GM12891 (cell line): ENCODE results near the gene OR2K2. TPM values are rescaled to one million over a fixed set of nuclear protein-coding genes. Genes with fewer than 3 reads are reported as not detected.
A peak's percentile ranks its signal among the peaks of the same experiment; 100 is the strongest.

Experiments used
- DNase-seq: peaks from one replicate; pipeline ENCODE4 v3.0.0; 2011; ENCODE audit warnings: low spot score; ENCODE audit not compliant: insufficient read length
- FAIRE-seq: peaks from 2 replicates; lab custom pipeline; 2011; peaks lifted over from hg19 to GRCh38; lab: Jason Lieb, UNC
- PAX5 ChIP-seq: IDR thresholded peaks from 2 replicates; pipeline ENCODE4 v1.6.1; 2011; ENCODE audit warnings: low read length, moderate library complexity, mild to moderate bottlenecking; ENCODE audit not compliant: insufficient read depth, severe bottlenecking
- POLR2A ChIP-seq: IDR thresholded peaks from 2 replicates; pipeline ENCODE4 v1.6.1; 2011; ENCODE audit warnings: low read depth, low read length, control low read depth
- POLR2AphosphoS5 ChIP-seq: IDR thresholded peaks from 2 replicates; pipeline ENCODE4 v1.6.1; 2011; ENCODE audit warnings: low read depth, low read length, control low read depth
- POU2F2 ChIP-seq: IDR thresholded peaks from 2 replicates; pipeline ENCODE4 v1.6.1; 2011; ENCODE audit warnings: low read depth, mild to moderate bottlenecking, control low read depth, low read length, moderate library complexity
- SPI1 ChIP-seq: IDR thresholded peaks from 2 replicates; pipeline ENCODE4 v1.6.1; 2011; ENCODE audit warnings: low read depth, low read length, control low read depth
- TAF1 ChIP-seq: IDR thresholded peaks from 2 replicates; pipeline ENCODE4 v1.6.1; 2011; ENCODE audit warnings: low read depth, low read length, control low read depth
- polyA plus RNA-seq: library from polyadenylated mRNA; unstranded; fragments of >200 nt; gene quantifications from one replicate; pipeline ENCODE4 v1.2.1, GENCODE V29; 2012; ENCODE audit warnings: low read depth, missing spikeins, inconsistent platforms; ENCODE audit not compliant: missing spikeins

The OR2K2 gene, protein sequence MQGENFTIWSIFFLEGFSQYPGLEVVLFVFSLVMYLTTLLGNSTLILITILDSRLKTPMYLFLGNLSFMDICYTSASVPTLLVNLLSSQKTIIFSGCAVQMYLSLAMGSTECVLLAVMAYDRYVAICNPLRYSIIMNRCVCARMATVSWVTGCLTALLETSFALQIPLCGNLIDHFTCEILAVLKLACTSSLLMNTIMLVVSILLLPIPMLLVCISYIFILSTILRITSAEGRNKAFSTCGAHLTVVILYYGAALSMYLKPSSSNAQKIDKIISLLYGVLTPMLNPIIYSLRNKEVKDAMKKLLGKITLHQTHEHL
- 0.12 TPM for polyA plus RNA-seq

DNA sequence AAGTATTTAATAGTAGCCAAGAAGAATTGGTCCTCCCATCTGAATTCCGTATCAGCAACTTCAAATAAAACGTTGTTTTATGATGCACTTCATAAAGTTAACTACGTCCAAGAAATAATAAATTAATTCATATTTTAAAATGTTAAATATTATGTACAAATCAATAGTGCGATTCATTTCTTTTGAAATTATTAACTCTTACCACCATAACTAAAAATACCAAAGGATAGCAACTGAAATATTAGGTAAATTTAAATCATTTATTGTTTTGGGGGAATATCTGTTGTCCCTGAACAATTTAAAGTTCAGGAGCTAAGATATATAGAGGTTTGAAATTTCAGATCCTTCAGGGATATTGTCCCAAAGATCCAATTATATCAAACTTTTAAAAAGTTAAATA lies at the start of gene OR2K2:
TSS of gene OR2K2 (minus strand) at position 101 of the 400 bp plus-strand sequence. CDS start 1,791 bp downstream, outside the sequence.
- FAIRE-seq (no peak), DNase-seq (no peak)
- TF ChIP-seq TAF1 (no peak), POU2F2 (no peak), PAX5 (no peak), POLR2AphosphoS5 (no peak), POLR2A (no peak), SPI1 (no peak)

- TF ChIP-seq POLR2AphosphoS5, result no peak
- DNase-seq (no peak), FAIRE-seq (no peak)
Measured at GRCh38 chr9:111375817-111376564, 46.0 kb upstream of the OR2K2 start.

- no peak for FAIRE-seq
- no peak for TF ChIP-seq POLR2A
- TF ChIP-seq TAF1, result no peak
- TF ChIP-seq PAX5, result no peak
- TF ChIP-seq POU2F2, result no peak
- TF ChIP-seq POLR2AphosphoS5, result no peak
- TF ChIP-seq SPI1, result no peak
- no peak for DNase-seq
Measured at GRCh38 chr9:111375062-111375461, 45.0 kb upstream of the OR2K2 start.

DNA sequence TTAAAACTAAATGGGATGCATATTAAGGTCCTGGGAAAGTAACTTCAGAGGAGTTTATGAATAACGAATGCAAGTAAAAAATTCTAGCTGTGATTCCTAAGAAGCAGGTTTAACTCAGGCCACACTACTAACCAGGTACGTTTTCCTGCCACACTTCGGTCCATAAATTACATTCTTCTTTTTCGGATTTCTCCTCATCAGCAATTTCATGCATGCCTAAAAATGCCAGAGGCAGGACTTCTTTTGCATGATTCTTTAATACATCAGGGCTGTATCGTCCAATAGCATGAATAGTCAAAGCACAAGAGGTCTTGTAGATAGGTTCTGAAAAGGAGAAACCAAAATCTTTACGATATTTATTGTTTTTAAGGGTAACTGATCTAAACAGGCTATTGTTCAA lies 42.3 kb upstream of the OR2K2 start:
- FAIRE-seq, result peak; percentile 58
- DNase-seq, result no peak
- TF ChIP-seq TAF1, result no peak

DNA sequence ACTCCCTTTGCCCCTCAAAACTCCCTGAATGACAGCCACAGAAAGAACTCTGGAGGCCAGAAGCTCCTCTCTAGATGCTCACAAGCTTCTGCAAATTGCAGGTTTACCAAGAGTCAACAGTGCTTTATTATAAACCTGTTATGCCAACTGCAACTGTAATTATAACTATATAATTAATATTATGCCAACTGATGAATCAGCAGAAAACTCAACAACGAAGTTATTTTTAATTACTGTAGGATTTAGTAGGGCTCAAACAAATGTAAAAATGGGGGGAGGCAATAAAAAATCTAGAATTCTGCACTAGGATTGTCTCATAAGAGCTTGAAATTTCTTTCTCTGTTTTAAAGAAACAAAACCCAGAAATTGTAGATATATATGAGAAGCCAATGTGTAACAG lies 37.0 kb upstream of the OR2K2 start:
- TF ChIP-seq PAX5, result no peak
- no peak for TF ChIP-seq POLR2AphosphoS5
- DNase-seq (no peak), FAIRE-seq (no peak)

GRCh38 chr9:111362526-111362925 lies 32.5 kb upstream of the OR2K2 start:
- DNase-seq (no peak), FAIRE-seq (no peak)
- TF ChIP-seq POU2F2 (no peak), POLR2AphosphoS5 (no peak), PAX5 (no peak), TAF1 (no peak), POLR2A (no peak), SPI1 (no peak)

DNA sequence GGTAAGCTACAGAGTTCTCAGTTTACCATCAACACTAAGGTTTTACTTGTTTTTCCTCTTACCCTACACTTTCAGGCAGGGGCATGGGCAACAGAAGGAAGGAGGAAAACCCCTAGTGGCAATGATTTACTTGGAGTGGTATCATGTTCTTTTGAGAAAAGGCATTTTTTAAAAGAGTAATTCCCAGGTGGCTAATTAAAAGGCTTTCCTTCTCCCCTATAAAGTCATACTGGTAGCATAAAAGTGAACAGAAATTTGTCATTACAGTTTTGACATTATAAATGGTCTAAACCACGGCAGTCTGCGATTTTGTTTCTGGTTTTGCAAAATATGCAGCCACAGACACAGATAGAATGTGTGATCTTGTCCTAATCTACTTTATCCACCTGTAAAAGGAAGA lies 30.9 kb upstream of the OR2K2 start:
- DNase-seq, result no peak
- no peak for TF ChIP-seq POU2F2
- no peak for TF ChIP-seq POLR2A
- no peak for TF ChIP-seq POLR2AphosphoS5
- TF ChIP-seq SPI1, result no peak
- TF ChIP-seq TAF1, result no peak
- no peak for TF ChIP-seq PAX5
- FAIRE-seq, result no peak

DNA sequence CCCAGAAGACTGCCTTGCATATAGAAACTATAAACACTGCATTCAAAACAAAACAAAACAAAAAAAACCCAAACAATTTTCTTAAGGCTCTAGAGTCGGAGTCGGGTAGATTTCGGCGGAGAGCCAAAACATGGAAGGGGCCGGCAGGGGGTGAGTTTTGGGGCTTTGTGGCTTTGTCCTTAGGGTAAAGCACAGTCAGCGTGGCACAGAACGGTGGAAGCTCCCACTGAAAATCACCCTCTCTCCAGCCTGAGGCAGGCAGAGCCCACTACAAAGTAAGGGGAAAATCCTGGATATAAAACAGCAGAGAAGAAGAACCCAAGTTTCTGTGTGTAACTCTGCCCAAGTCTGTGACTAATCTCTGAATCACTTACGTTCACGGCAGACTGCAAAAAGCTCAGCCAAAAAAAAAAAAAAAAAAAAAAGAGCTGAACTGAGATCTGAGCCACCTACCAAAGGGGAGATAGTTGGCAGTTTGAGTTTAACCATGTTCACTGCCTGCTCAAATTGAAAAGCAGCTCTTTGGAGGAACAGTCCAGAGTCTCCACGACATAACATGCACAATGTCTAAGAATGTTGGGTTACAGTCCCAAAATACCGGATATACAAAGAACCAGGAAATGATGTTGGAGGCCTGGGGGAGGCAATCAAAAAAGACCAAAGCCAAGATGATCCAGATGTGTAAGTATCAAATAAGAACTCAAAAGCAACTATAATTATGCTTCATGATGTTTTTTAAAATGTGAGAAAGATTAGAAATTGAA lies 26.6 kb upstream of the OR2K2 start:
- no peak for TF ChIP-seq POLR2A
- TF ChIP-seq POU2F2, result no peak
- no peak for TF ChIP-seq POLR2AphosphoS5
- TF ChIP-seq SPI1, result no peak
- TF ChIP-seq PAX5, result no peak
- no peak for TF ChIP-seq TAF1
- no peak for FAIRE-seq
- DNase-seq, result no peak

DNA sequence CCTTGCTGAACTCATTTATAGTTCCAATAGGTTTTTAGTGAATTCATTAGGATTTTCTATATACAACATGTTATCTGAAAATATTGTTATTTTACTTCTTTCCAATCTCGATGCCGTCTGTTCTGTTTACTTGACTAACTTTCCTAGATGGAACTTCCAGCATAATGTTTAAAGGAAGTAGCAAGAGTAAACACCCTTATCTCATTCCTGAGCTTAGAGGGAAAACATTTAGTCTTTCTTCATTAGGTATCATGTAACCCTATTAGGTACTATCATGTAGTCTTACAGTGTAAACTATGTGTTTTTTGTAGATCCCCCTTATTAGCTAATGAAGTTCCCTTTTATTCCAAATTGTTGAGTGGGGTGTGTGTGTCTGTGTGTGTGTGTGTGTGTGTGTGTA lies 22.5 kb upstream of the OR2K2 start:
- FAIRE-seq (no peak), DNase-seq (no peak)
- TF ChIP-seq POLR2AphosphoS5 (no peak), TAF1 (no peak)

DNA sequence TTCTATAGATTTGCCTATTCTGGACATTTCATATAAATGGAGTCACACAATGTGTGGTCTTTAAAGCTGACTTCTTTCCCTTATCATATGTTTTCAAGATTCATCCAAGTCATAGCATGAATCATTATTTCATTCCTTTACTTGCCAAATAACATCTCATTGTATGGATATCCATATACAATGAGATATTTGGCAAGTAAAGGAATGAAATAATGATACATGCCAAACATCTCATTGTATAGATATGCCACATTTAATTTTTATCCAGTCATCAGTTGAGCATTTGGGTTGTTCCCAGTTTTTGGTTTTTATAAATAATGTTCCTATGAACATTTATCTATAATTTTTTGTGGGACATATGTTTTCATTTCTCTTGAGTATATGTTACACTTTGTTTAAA lies 20.5 kb upstream of the OR2K2 start:
- TF ChIP-seq POU2F2, result no peak
- no peak for TF ChIP-seq TAF1
- no peak for TF ChIP-seq POLR2A
- TF ChIP-seq PAX5, result no peak
- TF ChIP-seq POLR2AphosphoS5, result no peak
- TF ChIP-seq SPI1, result no peak
- DNase-seq, result no peak
- no peak for FAIRE-seq
